HS-27A (cell line): ENCODE measurements around the gene ODF2.

ENCODE experiments used
- DNase-seq: peaks from one replicate; pipeline ENCODE4 v3.0.0-alpha.2; 2012; ENCODE audit warnings: low read depth, missing footprints

The ODF2 gene

GRCh38 chr9:128528445-128529160, 72.8 kb downstream of the ODF2 start:
- DNase-seq = no peak

GRCh38 chr9:128529191-128529590, 73.4 kb downstream of the ODF2 start:
- DNase-seq = no peak

- no peak for DNase-seq
Observed at GRCh38 chr9:128532581-128532980, 76.8 kb downstream of the ODF2 start.

- no peak for DNase-seq
Observed at GRCh38 chr9:128540634-128541360, 85.0 kb downstream of the ODF2 start.

- DNase-seq = no peak
Observed at GRCh38 chr9:128546504-128546903, 90.7 kb downstream of the ODF2 start.

- no peak for DNase-seq
Observed at GRCh38 chr9:128548876-128549275, 93.1 kb downstream of the ODF2 start.

- DNase-seq = no peak
Observed at GRCh38 chr9:128550226-128550625, 94.4 kb downstream of the ODF2 start.
